DMS53 (cell line): ENCODE measurements around the gene BRCC3.
"Not testable (repeated sequence)": the region's sequence is repeated elsewhere in the genome, so short reads cannot be mapped to it uniquely, and the experiment has no call there.

Experiments
- DNase-seq: peaks from one replicate; lab custom pipeline; 2025; lab: John Stamatoyannopoulos, UW

The BRCC3 gene

DNA sequence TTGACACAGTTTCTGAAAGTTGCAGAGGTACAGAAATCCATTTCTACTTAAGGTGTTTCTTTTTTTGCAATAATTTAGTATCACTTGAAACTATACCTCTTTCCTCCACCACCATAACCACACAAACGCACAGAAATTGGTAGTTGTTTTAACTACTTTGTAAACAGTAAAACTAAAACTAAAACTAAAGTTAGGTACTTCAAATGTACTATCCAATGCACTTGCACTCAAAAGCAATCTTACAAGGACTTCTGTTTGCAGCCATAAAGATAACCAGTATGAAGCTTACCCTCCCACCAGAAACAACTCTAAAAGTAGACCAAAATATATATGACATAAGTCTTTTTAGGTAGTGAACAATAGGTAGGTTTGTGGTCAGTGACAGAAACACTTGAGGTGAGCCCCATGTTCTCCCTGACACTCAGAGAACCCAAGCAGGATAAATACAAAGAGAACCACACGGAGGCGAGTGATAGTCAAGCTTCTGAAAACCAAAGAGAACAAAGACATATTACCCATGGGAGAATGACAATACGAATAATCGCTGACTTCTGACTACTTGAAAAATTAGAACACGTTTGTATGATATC, 72.7 kb downstream of the BRCC3 start:
- DNase-seq = no peak

DNA sequence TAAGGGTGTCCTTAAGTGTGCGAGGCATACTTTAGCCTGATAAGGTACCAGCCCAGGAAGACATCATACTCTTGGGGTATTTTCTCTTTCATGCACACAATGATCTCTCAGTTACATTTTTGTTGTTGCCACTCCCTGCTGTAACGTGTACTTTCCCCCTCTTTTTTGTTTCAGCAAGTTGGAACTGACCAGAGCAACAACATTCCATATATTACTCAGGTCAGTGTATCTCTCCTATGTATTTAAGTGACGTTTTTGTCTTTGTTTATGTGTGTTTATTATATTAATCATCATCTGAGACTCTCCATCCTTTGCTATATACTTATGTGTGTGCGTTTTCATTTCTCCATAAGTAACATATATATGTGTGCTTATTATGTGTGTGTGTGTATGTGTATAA, 73.6 kb downstream of the BRCC3 start:
- no peak for DNase-seq

DNA sequence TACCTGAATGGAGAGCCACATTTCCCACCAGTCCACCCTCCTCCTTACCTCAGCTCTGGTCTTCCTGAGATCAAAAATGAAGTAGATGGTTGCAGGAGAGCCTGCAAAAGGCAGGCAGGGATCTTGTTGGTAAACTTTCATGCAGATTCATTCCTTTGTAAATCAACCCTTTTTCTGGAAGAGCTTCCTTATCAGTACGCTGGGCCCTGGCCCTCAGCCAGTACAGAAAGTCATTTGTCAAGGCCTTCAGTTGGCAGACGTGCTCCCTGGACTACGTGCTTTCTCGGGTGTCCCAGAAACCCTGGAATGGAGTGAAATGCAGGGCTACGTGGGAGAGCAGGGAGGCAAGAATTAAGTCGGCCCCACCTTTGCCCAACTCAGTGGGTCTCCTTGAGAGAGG, 76.3 kb downstream of the BRCC3 start:
- DNase-seq = not testable (repeated sequence)

DNA sequence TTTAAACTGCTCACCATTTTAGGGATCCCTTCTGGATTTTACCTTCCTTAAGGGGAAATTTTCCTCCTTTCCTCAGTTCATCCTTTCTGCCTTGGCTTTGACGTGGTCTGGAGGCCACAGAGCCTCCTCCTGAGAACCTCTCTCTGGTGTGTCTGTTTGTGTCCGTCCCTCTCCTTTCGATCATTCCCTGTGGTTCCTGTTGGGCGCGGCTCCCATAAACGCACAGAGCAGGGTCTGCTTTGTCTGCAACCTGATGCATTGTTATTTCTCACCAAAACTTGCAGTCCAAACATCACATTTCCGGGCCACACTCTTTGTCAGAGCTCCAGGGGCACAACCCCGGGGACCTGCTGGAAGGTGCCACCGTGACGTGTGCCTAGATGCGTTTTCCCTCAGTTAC, 76.9 kb downstream of the BRCC3 start:
- not testable (repeated sequence) for DNase-seq

DNA sequence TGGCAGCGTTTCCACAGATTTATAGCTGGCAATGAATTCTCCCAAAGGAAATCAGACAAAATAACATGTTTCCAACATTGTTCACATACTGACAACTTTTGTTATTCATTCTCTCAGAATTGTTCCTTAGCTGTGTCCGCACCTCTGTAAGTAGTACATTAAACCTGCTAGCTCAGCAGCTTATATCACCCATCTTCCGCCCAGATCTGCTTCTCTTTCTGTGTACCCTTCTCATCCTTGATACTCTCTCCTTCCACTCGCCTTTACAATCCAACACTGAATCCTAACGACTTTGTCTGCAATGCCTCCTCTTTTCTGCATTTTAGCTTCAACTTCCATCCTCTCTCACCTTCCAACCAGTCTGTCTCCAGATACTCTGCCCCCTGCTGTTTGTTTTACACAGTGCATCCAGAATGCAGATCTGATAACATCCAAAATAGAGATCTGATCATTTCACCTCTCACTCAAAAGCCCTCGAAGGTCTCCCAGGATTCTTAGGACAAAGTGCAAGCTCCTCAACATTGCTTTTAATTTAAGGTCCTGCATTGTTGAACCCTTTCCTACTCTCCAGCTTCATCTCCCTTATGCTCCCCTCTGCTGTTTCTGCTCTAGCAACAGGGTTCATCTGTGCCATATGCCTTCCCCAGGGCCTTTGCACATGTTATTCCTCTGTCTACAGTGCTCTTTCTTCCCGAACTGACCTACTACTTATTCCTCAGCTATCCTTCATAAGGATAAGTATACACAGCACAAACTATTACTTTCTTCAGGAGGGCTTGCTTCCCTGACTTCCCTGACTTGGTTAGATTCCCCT, 77.6 kb downstream of the BRCC3 start:
- DNase-seq = peak; percentile 61

DNA sequence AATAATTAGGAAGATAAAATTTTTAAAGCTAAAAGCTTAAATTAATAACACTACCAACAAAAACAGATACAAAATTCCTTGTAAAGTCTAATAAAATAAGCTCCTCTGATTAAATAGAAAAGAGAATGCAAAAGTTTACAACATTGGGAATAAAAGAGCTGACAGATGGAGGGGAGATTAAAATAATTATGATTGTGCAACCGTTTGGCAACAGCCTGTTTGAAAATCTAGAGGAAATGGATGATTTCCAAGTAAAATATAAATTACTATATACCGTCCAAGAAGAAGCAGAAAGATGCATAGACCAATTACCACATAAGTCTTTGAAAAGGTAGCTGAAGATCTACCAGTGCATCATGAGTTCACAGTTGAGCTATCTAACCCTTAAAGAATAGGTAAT, 98.6 kb downstream of the BRCC3 start:
- DNase-seq = no peak
